ENCODE results near the gene C14orf119.

- TF ChIP-seq CTCF (IDR thresholded peaks at IDR 0.05; ENCODE audit: insufficient read depth, low read length) (no peak), REST (IDR thresholded peaks at IDR 0.05; ENCODE audit: insufficient replicate concordance, low read depth) (no peak), SPI1 (IDR thresholded peaks at IDR 0.05; ENCODE audit: borderline replicate concordance, low read depth) (no peak), POLR2AphosphoS5 (IDR thresholded peaks at IDR 0.05; ENCODE audit: low read depth) (no peak)
These were observed 14.8 kb upstream of the C14orf119 start for GRCh38 chr14:23080474-23080873.
